Fibroblast of skin of right biceps (primary cell): ENCODE data around the gene CAVIN4.
A peak's percentile ranks its signal among the peaks of the same experiment; 100 is the strongest.

ENCODE experiments used
- DNase-seq: peaks from one replicate; pipeline ENCODE4 v3.0.0-alpha.2; 2013

Gene CAVIN4

DNA sequence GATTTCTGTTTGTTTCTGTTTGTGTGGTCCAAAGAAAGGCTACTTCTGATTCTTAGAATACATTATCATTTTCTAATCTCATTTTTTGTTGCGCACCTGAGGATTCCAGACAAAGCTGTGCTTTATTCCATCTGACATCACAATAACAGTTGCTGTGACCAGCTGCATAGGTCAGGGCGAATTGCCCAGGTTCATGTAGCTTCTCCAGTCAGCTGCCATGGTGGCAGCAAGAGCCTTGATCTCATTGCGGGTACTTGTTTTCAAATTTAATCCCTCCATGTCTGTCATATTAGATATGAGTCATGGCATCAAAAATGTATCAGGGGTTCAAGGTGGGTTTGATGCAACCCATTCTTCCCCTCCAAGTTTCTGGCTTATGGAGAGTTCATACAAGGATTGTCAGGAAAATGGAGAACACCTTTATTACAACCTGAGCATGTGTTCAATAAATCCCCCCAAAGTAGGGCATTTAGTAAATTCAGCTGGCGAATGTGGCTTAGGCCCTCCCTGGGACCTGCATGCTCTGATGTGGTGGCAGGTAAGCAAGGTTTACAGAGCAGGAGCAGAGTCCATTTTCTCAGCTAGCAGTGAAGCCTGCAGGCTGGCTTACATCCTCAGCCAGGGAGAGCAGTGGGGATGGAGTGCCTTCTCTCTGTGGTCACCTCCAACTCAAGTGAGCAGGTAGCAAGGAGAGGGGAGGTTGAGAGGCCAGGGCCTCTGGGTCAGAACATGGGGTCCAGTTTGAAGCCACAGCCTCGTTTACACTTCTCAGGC is 13.9 kb downstream of the CAVIN4 start:
- no peak for DNase-seq

DNA sequence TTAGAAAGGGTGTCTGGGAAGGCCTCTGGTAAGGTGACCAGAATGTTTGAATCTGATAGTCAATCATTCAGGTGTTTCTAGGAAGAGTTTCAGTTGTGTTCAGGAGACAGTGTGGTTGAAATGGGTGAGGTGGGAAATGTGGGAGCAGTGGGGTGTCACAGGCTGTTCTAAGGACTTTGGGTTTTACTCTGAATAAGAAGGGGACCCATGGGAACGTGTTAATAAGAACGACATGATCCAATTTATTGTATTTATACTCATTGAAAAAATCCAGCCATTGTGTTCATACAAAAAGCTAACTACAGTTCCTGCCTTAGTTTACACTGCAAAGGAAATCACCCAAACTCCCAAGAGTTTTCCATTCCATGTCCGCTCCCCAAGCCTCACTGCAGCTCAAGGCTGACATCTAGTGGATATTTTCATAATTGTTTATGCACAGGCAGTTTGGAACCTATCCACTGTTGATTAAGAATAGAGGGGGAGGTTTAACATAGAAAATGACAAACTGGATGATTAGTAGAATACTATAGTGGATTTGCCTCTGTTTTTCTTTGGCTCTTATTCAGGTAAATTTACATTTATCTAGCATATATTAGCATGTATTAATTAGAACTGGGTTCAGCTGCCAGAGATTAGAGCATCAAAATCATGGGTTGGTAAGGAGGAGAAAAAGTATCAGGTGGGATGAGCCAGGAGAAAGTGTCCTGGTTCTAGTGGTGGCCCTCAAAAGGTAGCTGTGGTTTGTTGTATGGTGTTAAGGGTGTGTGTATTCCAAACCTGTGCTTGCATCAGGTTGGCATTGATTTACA is 17.7 kb downstream of the CAVIN4 start:
- DNase-seq: peak; percentile 67

- DNase-seq: no peak
Observed at GRCh38 chr9:100597236-100597635, 19.4 kb downstream of the CAVIN4 start.

GRCh38 chr9:100598641-100599145 is 20.8 kb downstream of the CAVIN4 start:
- DNase-seq: peak; percentile 77

GRCh38 chr9:100600521-100601079 is 22.7 kb downstream of the CAVIN4 start:
- DNase-seq: no peak

- peak; percentile 57 for DNase-seq
Observed at GRCh38 chr9:100601216-100601615, 23.3 kb downstream of the CAVIN4 start.

DNA sequence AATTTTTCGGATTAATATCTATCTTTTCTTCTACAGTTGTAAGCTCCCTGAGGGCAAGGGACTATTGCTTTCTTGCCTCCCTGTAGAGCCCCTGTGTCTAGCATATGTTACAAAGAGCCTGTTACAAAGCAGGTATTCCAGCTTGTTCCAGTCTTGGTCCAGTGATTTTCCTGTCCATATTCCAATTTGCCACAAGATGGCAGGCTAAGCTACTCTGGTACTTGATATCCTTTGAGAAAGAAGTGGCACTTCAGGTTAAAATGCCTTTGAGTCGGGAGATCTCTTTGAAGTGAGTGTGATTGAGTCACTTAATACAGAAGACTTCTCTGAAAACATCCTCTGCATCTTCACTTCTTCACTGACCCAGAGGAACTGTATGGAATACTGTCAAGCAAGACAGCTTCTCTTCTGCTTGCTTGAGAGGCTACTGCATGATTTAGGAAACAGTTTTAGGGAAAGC is 24.5 kb downstream of the CAVIN4 start:
- DNase-seq: peak; percentile 48

DNA sequence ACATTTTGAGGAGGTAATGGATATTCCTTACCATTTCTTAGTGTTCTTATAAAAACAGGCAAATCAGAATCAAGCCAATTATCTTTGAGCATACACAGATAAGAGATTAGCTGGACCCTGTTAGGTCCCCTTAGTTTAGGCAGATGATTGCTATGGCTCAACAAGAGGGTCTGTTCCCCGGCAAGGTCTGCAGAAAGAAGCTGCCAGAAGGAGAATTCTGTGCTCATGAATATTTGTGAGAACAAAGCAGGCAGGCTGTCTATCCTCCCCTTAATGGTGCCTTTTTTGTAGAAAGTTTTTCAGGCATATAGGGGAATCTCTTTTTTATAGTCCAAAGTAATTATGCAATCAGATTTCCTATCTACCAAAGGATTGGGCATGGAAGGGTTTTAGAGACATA is 27.5 kb downstream of the CAVIN4 start:
- DNase-seq: no peak

DNA sequence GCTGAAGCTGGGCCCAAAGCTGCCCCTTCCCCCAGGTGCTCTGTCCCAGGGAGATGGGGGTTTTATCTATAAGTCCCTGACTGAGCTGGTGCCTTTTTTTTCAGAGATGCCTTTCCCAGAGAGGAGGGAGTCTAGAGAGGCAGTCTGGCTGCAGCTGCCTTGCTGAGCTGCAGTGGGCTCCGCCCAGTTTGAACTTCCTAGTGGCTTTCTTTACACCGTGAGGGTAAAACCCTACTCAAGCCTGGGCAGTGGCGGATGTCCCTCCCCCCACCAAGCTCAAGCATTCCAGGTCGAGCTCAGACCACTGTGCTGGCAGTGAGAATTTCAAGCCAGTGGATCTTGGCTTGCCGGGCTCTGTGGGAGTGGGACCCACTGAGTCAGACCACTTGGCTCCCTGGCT is 41.3 kb downstream of the CAVIN4 start:
- no peak for DNase-seq

DNA sequence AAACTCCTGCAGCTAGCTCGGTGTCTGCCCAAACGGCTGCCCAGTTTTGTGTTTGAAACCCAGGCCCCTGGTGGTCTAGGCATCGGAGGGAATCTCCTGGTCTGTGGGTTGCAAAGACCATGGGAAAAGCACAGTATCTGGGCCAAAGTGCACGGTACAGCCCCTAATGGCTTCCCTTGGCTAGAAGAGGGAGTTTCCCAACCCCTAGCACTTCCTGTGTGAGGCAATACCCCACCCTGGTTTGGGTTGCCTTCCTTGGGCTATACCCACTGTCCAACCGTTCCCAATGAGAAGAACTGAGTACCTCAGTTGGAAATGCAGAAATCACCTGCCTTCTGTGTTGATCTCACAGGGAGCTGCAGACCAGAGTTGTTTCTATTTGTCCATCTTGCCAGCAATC is 41.8 kb downstream of the CAVIN4 start:
- no peak for DNase-seq

GRCh38 chr9:100623969-100624368 is 46.1 kb downstream of the CAVIN4 start:
- no peak for DNase-seq

DNA sequence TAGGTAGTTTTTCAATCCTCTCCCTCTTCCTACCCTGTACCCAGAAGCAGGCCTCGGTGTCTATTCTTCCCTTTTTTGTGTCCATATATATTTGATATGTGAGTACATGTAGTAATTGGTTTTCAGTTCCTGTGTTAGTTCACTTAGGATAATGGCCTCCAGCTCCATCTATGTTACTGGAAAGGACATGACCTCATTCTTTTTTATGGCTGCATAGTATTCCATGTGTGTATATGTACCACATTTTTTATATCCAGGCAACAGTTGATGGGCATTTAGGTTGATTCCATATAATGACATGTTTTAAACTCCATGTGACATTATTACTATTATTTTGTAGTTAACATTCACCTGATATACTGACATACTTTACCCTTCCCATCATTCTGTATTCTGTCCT is 49.1 kb downstream of the CAVIN4 start:
- no peak for DNase-seq

DNA sequence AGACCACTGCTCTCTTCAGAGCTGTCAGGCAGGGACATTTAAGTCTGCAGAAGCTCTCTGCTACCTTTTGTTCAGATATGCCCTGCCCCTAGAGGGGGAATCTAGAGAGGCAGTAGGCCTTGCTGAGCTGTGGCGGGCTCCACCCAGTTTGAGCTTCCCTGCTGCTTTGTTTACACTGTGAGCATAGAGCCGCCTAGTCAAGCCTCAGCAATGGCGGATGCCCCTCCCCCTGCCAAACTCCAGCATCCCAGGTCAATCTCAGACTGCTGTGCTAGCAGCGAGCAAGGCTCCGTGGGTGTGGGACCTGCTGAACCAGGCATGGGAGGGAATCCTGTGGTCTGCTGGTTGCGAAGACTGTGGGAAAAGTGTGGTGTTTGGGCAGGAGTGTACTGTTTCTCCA is 59.9 kb downstream of the CAVIN4 start:
- DNase-seq: no peak
